H1 (cell line): ENCODE results near the gene FBP1. TPM values are rescaled to one million over a fixed set of nuclear protein-coding genes. Genes with fewer than 3 reads are reported as not detected.

Experiments
- CTCF ChIA-PET: fragments of 300-600 bp; sonication (Branson Sonifier 250); formaldehyde crosslinking; loops from one replicate; lab custom pipeline; 2021; ENCODE audit not compliant: partially characterized antibody; lab: Charles Lee
- POLR2A ChIA-PET: fragments of 300-600 bp; sonication (Branson Sonifier 250); formaldehyde crosslinking; loops from one replicate; lab custom pipeline; 2021; ENCODE audit warnings: inconsistent platforms; ENCODE audit not compliant: partially characterized antibody; lab: Charles Lee
- DNase-seq, 2 experiments: peaks; one replicate each; pipeline versions ENCODE4 v3.0.0 to v3.0.0-alpha.2; 2010 to 2022; ENCODE audit warnings: low spot score in 2 of 2, low read depth in 1 of 2, mixed read lengths in 1 of 2
- FAIRE-seq: peaks from 2 replicates; lab custom pipeline; 2011; peaks lifted over from hg19 to GRCh38; lab: Jason Lieb, UNC
- H2AFZ ChIP-seq: 2 replicates; pipeline ENCODE4 v1.8.1; 2012; ENCODE audit warnings: low read length, inconsistent platforms
- H2AK5ac ChIP-seq: 2 replicates; pipeline ENCODE4 v1.6.1; 2013; ENCODE audit warnings: low read depth, low read length
- H2BK120ac ChIP-seq: replicated peaks from 2 replicates; pipeline ENCODE3; 2013; ENCODE audit warnings: low read depth, low read length, inconsistent platforms
- H2BK12ac ChIP-seq: 2 replicates; pipeline ENCODE4 v1.6.1; 2013; ENCODE audit warnings: low read depth, low read length
- H2BK15ac ChIP-seq: 2 replicates; pipeline ENCODE4 v1.6.1; 2013; ENCODE audit warnings: low read length
- H2BK20ac ChIP-seq: 2 replicates; pipeline ENCODE4 v1.6.1; 2013; ENCODE audit warnings: low read length
- H2BK5ac ChIP-seq: 2 replicates; pipeline ENCODE4 v1.6.1; 2013; ENCODE audit warnings: low read depth, low read length
- H3K14ac ChIP-seq: 2 replicates; pipeline ENCODE4 v1.6.1; 2013; ENCODE audit warnings: inconsistent platforms; ENCODE audit not compliant: insufficient read length
- H3K18ac ChIP-seq: 2 replicates; pipeline ENCODE4 v1.6.1; 2013; ENCODE audit warnings: low read length; ENCODE audit errors: extremely low read depth
- H3K23ac ChIP-seq: 2 replicates; pipeline ENCODE4 v1.6.1; 2013; ENCODE audit warnings: inconsistent platforms; ENCODE audit not compliant: insufficient read length
- H3K23me2 ChIP-seq: 2 replicates; pipeline ENCODE4 v1.6.1; 2013; ENCODE audit warnings: low read depth, low read length
- H3K27ac ChIP-seq: 2 replicates; pipeline ENCODE4 v1.6.1; 2011; ENCODE audit warnings: low read depth, low read length, inconsistent platforms
- H3K27me3 ChIP-seq, 4 experiments: replicated peaks in 1 of 4; 1 replicate in 1 of 4; 2 replicates in 3 of 4; pipeline versions ENCODE4 v1.6.1 to v1.8.1; 2011 to 2013; ENCODE audit warnings: low read length in 3 of 4, mild to moderate bottlenecking in 3 of 4, inconsistent platforms in 2 of 4, mixed read lengths in 2 of 4, moderate library complexity in 1 of 4; ENCODE audit not compliant: control insufficient read depth in 3 of 4, insufficient read depth in 3 of 4; ENCODE audit errors: extremely low read depth in 1 of 4
- H3K36me3 ChIP-seq, 4 experiments: 2 replicates each; pipeline versions ENCODE4 v1.6.1 to v1.8.1; 2011 to 2013; ENCODE audit warnings: mild to moderate bottlenecking in 4 of 4, low read length in 3 of 4, moderate library complexity in 2 of 4, control low read depth in 1 of 4, inconsistent platforms in 1 of 4; ENCODE audit not compliant: insufficient read depth in 4 of 4, control insufficient read depth in 2 of 4
- H3K4ac ChIP-seq: replicated peaks from 2 replicates; pipeline ENCODE3; 2013; ENCODE audit warnings: low read length, low read depth, mixed read lengths, inconsistent platforms; ENCODE audit not compliant: insufficient read length
- H3K4me1 ChIP-seq, 4 experiments: replicated peaks in 1 of 4; 1 replicate in 1 of 4; 2 replicates in 3 of 4; pipeline versions ENCODE4 v1.6.1 to v1.8.1; 2011 to 2013; ENCODE audit warnings: low read length in 3 of 4, inconsistent platforms in 2 of 4, mixed read lengths in 1 of 4; ENCODE audit not compliant: insufficient read depth in 4 of 4, control insufficient read depth in 3 of 4
- H3K4me2 ChIP-seq, 2 experiments: 2 replicates each; pipeline versions ENCODE4 v1.6.1 to v1.8.1; 2011 to 2013; ENCODE audit warnings: low read depth in 2 of 2, low read length in 2 of 2, control low read depth in 1 of 2, inconsistent platforms in 1 of 2, mild to moderate bottlenecking in 1 of 2; ENCODE audit not compliant: insufficient read depth in 1 of 2
- H3K4me3 ChIP-seq, 4 experiments: fragments of 200-600, 300-600 bp in 1 of 4; sonication (generic), shearing (Covaris generic), sonication (Bioruptor Twin) in 1 of 4; 2 replicates each; pipeline versions ENCODE4 v1.5.1 to v1.8.1; 2011 to 2016; ENCODE audit warnings: low read length in 4 of 4, low read depth in 3 of 4, control low read depth in 2 of 4, inconsistent platforms in 2 of 4, mild to moderate bottlenecking in 2 of 4, mixed read lengths in 1 of 4, moderate library complexity in 1 of 4; ENCODE audit not compliant: insufficient read depth in 2 of 4; ENCODE audit errors: extremely low read depth in 1 of 4
- H3K56ac ChIP-seq: replicated peaks from 2 replicates; pipeline ENCODE3; 2013; ENCODE audit warnings: low read depth, mild to moderate bottlenecking, mixed read lengths, low read length, inconsistent platforms; ENCODE audit not compliant: insufficient read length
- H3K79me1 ChIP-seq: 2 replicates; pipeline ENCODE4 v1.6.1; 2013; ENCODE audit warnings: low read depth, low read length, control low read depth
- H3K79me2 ChIP-seq, 2 experiments: 2 replicates each; pipeline versions ENCODE4 v1.6.1 to v1.8.1; 2012 to 2013; ENCODE audit warnings: low read length in 2 of 2, mild to moderate bottlenecking in 2 of 2, inconsistent platforms in 1 of 2; ENCODE audit not compliant: insufficient read depth in 2 of 2, control insufficient read depth in 1 of 2
- H3K9ac ChIP-seq, 4 experiments: replicated peaks in 1 of 4; 1 replicate in 1 of 4; 2 replicates in 3 of 4; pipeline versions ENCODE4 v1.6.1 to v1.8.1; 2011 to 2013; ENCODE audit warnings: low read depth in 3 of 4, low read length in 3 of 4, control low read depth in 2 of 4, mild to moderate bottlenecking in 2 of 4, moderate library complexity in 2 of 4, inconsistent platforms in 1 of 4; ENCODE audit errors: extremely low read depth in 1 of 4
- H3K9me3 ChIP-seq, 2 experiments: 2 replicates each; pipeline versions ENCODE4 v1.6.1 to v1.8.1; 2012 to 2013; ENCODE audit warnings: mild to moderate bottlenecking in 2 of 2, moderate library complexity in 2 of 2, control low read depth in 1 of 2, inconsistent platforms in 1 of 2, low read depth in 1 of 2, low read length in 1 of 2, mixed read lengths in 1 of 2; ENCODE audit not compliant: insufficient read depth in 2 of 2
- H4K20me1 ChIP-seq, 2 experiments: replicated peaks in 1 of 2; 2 replicates each; pipeline versions ENCODE3 to v1.8.1; 2011 to 2013; ENCODE audit warnings: inconsistent platforms in 2 of 2, low read length in 2 of 2, mild to moderate bottlenecking in 1 of 2; ENCODE audit not compliant: insufficient read depth in 2 of 2, control insufficient read depth in 1 of 2
- H4K5ac ChIP-seq: 2 replicates; pipeline ENCODE4 v1.6.1; 2013; ENCODE audit warnings: low read length, low read depth, mixed read lengths, inconsistent platforms; ENCODE audit not compliant: insufficient read length
- H4K8ac ChIP-seq: 2 replicates; pipeline ENCODE4 v1.8.0; 2013; ENCODE audit warnings: mild to moderate bottlenecking, moderate library complexity, low read length, inconsistent platforms; ENCODE audit not compliant: insufficient read depth; ENCODE audit errors: extremely low read depth
- H4K91ac ChIP-seq: replicated peaks from 2 replicates; pipeline ENCODE3; 2013; ENCODE audit warnings: low read length, mixed read lengths, inconsistent platforms; ENCODE audit not compliant: insufficient read length
- ASH2L ChIP-seq: fragments of 200-600, 300-600 bp; sonication (generic); IDR thresholded peaks from one replicate; pipeline ENCODE4 v1.7.1; 2017; ENCODE audit warnings: low read length
- CTBP2 ChIP-seq: IDR thresholded peaks from 2 replicates; pipeline ENCODE4 v1.7.0; 2011; ENCODE audit warnings: borderline replicate concordance, mild to moderate bottlenecking, moderate library complexity, mixed read lengths, low read length; ENCODE audit not compliant: insufficient read depth, insufficient read length
- EGR1 ChIP-seq: IDR thresholded peaks from 2 replicates; pipeline ENCODE4 v1.6.1; 2011; ENCODE audit warnings: low read depth, low read length, borderline replicate concordance
- FOSL1 ChIP-seq: IDR thresholded peaks from 2 replicates; pipeline ENCODE4 v1.6.1; 2011; ENCODE audit warnings: mild to moderate bottlenecking, low read depth, low read length, moderate library complexity; ENCODE audit not compliant: insufficient read depth
- HDAC6 ChIP-seq: IDR thresholded peaks from one replicate; pipeline ENCODE4 v1.7.1; 2012; ENCODE audit warnings: low read depth, mild to moderate bottlenecking, inconsistent platforms, low read length, moderate library complexity
- JUND ChIP-seq: IDR thresholded peaks from 2 replicates; pipeline ENCODE4 v1.6.1; 2011; ENCODE audit warnings: mild to moderate bottlenecking, improper control_type of control experiment, low read length
- RFX5 ChIP-seq: IDR thresholded peaks from 2 replicates; pipeline ENCODE4 v1.6.1; 2011; ENCODE audit warnings: low read depth, low read length, improper control_type of control experiment, borderline replicate concordance
- RXRA ChIP-seq: IDR thresholded peaks from 2 replicates; pipeline ENCODE4 v1.6.1; 2011; ENCODE audit warnings: low read depth, mild to moderate bottlenecking, low read length, moderate library complexity; ENCODE audit not compliant: insufficient read depth
- TAF1 ChIP-seq: IDR thresholded peaks from 2 replicates; pipeline ENCODE4 v1.6.1; 2011; ENCODE audit warnings: mild to moderate bottlenecking, low read depth, low read length
- TBP ChIP-seq: IDR thresholded peaks from 2 replicates; pipeline ENCODE4 v1.6.1; 2011; ENCODE audit warnings: low read depth, low read length, improper control_type of control experiment
- WGBS, 2 experiments: shearing (Covaris generic) in 1 of 2; methylation state at CpG; one replicate each; pipeline versions ENCODE4 v1.1.6 to v1.1.7; 2013 to 2015; ENCODE audit warnings: low lambda C conversion rate in 2 of 2, mixed read lengths in 2 of 2, inconsistent platforms in 1 of 2, low coverage in 1 of 2, missing lambda C conversion rate in 1 of 2; ENCODE audit not compliant: insufficient replicate concordance in 2 of 2, insufficient coverage in 1 of 2, insufficient read length in 1 of 2; ENCODE audit errors: extremely low coverage in 1 of 2, missing lambda C conversion rate in 1 of 2; 5-methylcytosine and 5-hydroxymethylcytosine counted together
- polyA plus RNA-seq, 7 experiments: library from polyadenylated mRNA; depleted of rRNA in 3 of 7; stranded (reverse) in 5 of 7; unstranded in 2 of 7; fragments of >200 nt in 5 of 7; fragments of 200-250 nt in 2 of 7; gene quantifications; 1 replicate in 5 of 7; 2 replicates in 1 of 7; 4 replicates in 1 of 7; pipeline versions ENCODE4 v1.2.1 to v1.2.3, GENCODE V29; 2011 to 2013; ENCODE audit warnings: missing spikeins in 2 of 7, mixed read lengths in 2 of 7
- total RNA-seq: library from RNA; stranded (reverse); fragmentation: NEBNext Ultra II Directional; extraction: Animal tissue kit (Norgen Biotek cat#: 25700); gene quantifications from 2 replicates; pipeline ENCODE4 v1.2.1, GENCODE V29; 2021
- TF ChIP-seq, protein P1 (sequence below), 3 experiments: IDR thresholded peaks; 1 replicate in 2 of 3; 2 replicates in 1 of 3; pipeline versions ENCODE4 v1.5.1 to v1.6.1; 2011; ENCODE audit warnings: low read length in 3 of 3, mild to moderate bottlenecking in 3 of 3, inconsistent platforms in 2 of 3, low read depth in 1 of 3, moderate library complexity in 1 of 3; ENCODE audit not compliant: insufficient read depth in 1 of 3; ENCODE audit errors: control extremely low read depth in 1 of 3

The FBP1 gene
- total and polyA plus RNA-seq, 2 of the 8 experiments (the other 6 are each of a cell fraction or from before 2014, with no cell fraction given) = 1.0 to 4.1 TPM

DNA sequence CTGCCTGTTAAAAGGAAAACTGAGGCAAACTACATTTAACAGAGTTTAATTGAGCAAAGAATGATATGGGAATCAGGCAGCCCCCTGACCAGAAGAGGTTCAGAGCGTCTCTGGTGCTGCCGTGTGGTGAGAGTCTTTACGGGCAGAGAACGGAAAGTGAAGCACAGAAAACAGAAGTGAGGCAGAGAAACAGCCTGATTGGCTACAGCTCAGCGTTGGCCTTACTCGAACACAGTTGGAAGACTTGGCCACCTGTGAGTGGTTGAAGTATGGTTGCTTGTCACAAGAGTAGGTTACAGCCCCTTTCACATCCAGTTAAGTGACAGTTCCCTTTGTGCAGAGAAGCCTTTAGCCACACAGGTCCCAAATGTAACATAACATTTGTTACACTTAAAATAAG, 16.9 kb upstream of the FBP1 start:
- H3K4me1 ChIP-seq = peaks cover 0 to 4% (median 0%) of the 10 kb centered on the region in 4 experiments; a peak in 3 of 7 replicates
- H3K79me1 ChIP-seq = no peaks in the 10 kb centered on the region
- no peak for FAIRE-seq
- 0 out of 2 replicates have a peak overlapping the region, but pooled peaks have one; percentile 33 for H2BK15ac ChIP-seq
- no peak overlapping the region for H2BK12ac ChIP-seq
- no peak overlapping the region for H4K5ac ChIP-seq
- no peak overlapping the region for H3K23ac ChIP-seq
- no peaks in the 10 kb centered on the region for H3K9me3 ChIP-seq
- H3K4ac ChIP-seq = no peak overlapping the region
- no peak overlapping the region for H3K14ac ChIP-seq
- no peak overlapping the region for H2BK20ac ChIP-seq
- H3K9ac ChIP-seq = no peak overlapping the region
- no peaks in the 10 kb centered on the region for H3K23me2 ChIP-seq
- H3K27ac ChIP-seq = no peak overlapping the region
- no peak overlapping the region for H4K8ac ChIP-seq
- no peaks in the 10 kb centered on the region for H4K20me1 ChIP-seq
- no peak overlapping the region for H3K4me3 ChIP-seq
- no peak overlapping the region for H3K18ac ChIP-seq
- no peaks in the 10 kb centered on the region for H3K79me2 ChIP-seq
- WGBS, 2 experiments = 74% methylated on average over 6 of the region's 6 CpGs; no CpG with 5 or more reads in 1 of the 2 experiments
- H2BK5ac ChIP-seq = no peak overlapping the region
- H4K91ac ChIP-seq = no peak overlapping the region
- peak overlapping the region; percentile 30; the same call in 1 of the 2 replicates for H2AFZ ChIP-seq
- no peak overlapping the region for H3K56ac ChIP-seq
- ChIA-PET CTCF (interaction anchor here (1.1 to 3.1 kb wide), 4 partner anchors 11 to 463 kb away, joined by 3 to 19 read pairs (median 4); no protein-coding TSS in a partner anchor), POLR2A (interaction anchor here (1.2 to 1.4 kb wide), 2 partner anchors 21 to 102 kb away, joined by 3 to 4 read pairs; partner anchors contain the start of gene PCAT7)
- no peak overlapping the region for H3K4me2 ChIP-seq
- H2BK120ac ChIP-seq = no peak overlapping the region
- H2AK5ac ChIP-seq = no peak overlapping the region
- DNase-seq = no peak
- H3K27me3 ChIP-seq = no peaks in the 10 kb centered on the region
- no peaks in the 10 kb centered on the region for H3K36me3 ChIP-seq
- TF ChIP-seq EGR1 (no peak), TBP (no peak), RXRA (no peak), ASH2L (no peak), JUND (no peak), CTBP2 (no peak), TAF1 (no peak), FOSL1 (no peak), RFX5 (no peak), HDAC6 (no peak)
- TF ChIP-seq, protein P1, sequence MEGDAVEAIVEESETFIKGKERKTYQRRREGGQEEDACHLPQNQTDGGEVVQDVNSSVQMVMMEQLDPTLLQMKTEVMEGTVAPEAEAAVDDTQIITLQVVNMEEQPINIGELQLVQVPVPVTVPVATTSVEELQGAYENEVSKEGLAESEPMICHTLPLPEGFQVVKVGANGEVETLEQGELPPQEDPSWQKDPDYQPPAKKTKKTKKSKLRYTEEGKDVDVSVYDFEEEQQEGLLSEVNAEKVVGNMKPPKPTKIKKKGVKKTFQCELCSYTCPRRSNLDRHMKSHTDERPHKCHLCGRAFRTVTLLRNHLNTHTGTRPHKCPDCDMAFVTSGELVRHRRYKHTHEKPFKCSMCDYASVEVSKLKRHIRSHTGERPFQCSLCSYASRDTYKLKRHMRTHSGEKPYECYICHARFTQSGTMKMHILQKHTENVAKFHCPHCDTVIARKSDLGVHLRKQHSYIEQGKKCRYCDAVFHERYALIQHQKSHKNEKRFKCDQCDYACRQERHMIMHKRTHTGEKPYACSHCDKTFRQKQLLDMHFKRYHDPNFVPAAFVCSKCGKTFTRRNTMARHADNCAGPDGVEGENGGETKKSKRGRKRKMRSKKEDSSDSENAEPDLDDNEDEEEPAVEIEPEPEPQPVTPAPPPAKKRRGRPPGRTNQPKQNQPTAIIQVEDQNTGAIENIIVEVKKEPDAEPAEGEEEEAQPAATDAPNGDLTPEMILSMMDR (IDR thresholded peaks at IDR 0.05; ENCODE audit: control extremely low read depth in 1 of 3, insufficient read depth in 1 of 3, low read depth in 1 of 3, low read length in 3 of 3) = no peak
